NOMO-1 (cell line): ENCODE data around the gene FXYD2.

Experiments
- DNase-seq, 2 experiments: peaks; one replicate each; lab custom pipeline; 2025; ENCODE audit not compliant: unreplicated experiment in 2 of 2; lab: John Stamatoyannopoulos, UW

The FXYD2 gene

GRCh38 chr11:117836077-117836960, 11.8 kb upstream of the FXYD2 start:
- DNase-seq, result peak in 1 of 2 experiments; percentile 63

- no peak for DNase-seq
Measured at GRCh38 chr11:117835576-117835975, 11.0 kb upstream of the FXYD2 start.

GRCh38 chr11:117834838-117835443, 10.4 kb upstream of the FXYD2 start:
- no peak for DNase-seq

GRCh38 chr11:117834068-117834810, 9.7 kb upstream of the FXYD2 start:
- no peak for DNase-seq

- no peak for DNase-seq
Measured at GRCh38 chr11:117833401-117833891, 8.9 kb upstream of the FXYD2 start.

- no peak for DNase-seq
Measured at GRCh38 chr11:117832511-117832910, 8.0 kb upstream of the FXYD2 start.

GRCh38 chr11:117831661-117832415, 7.3 kb upstream of the FXYD2 start:
- DNase-seq, result no peak

- no peak for DNase-seq
Measured at GRCh38 chr11:117830674-117831351, 6.3 kb upstream of the FXYD2 start.

GRCh38 chr11:117830072-117830471, 5.5 kb upstream of the FXYD2 start:
- no peak for DNase-seq

- no peak for DNase-seq
Measured at GRCh38 chr11:117829369-117829725, 4.8 kb upstream of the FXYD2 start.

- DNase-seq, result no peak
Measured at GRCh38 chr11:117828611-117829368, 4.2 kb upstream of the FXYD2 start.

- no peak for DNase-seq
Measured at GRCh38 chr11:117827521-117828511, 3.3 kb upstream of the FXYD2 start.

GRCh38 chr11:117826832-117827231, 2.3 kb upstream of the FXYD2 start:
- no peak for DNase-seq

GRCh38 chr11:117826190-117826570, 1.6 kb upstream of the FXYD2 start:
- no peak for DNase-seq

GRCh38 chr11:117825538-117826189, 1.1 kb upstream of the FXYD2 start:
- DNase-seq, result no peak

- no peak for DNase-seq
Measured at GRCh38 chr11:117823946-117824420, 561 bp downstream of the FXYD2 start.

GRCh38 chr11:117823294-117823945, 1.1 kb downstream of the FXYD2 start:
- DNase-seq, result peak; percentile 51 to 59
